Stimulated activated CD4-positive, alpha-beta T cell treated with anti-CD3 and anti-CD28 coated beads, Interleukin-4, amount 100 ng/mL, for 24 hours (primary cell): ENCODE data around the gene PSMD3.
A peak's percentile ranks its signal among the peaks of the same experiment; 100 is the strongest.
"Not testable (repeated sequence)": the region's sequence is repeated elsewhere in the genome, so short reads cannot be mapped to it uniquely, and the experiment has no call there.

Experiments
- DNase-seq: peaks from one replicate; pipeline ENCODE4 v3.0.0-alpha.2; 2020

PSMD3 gene

DNA sequence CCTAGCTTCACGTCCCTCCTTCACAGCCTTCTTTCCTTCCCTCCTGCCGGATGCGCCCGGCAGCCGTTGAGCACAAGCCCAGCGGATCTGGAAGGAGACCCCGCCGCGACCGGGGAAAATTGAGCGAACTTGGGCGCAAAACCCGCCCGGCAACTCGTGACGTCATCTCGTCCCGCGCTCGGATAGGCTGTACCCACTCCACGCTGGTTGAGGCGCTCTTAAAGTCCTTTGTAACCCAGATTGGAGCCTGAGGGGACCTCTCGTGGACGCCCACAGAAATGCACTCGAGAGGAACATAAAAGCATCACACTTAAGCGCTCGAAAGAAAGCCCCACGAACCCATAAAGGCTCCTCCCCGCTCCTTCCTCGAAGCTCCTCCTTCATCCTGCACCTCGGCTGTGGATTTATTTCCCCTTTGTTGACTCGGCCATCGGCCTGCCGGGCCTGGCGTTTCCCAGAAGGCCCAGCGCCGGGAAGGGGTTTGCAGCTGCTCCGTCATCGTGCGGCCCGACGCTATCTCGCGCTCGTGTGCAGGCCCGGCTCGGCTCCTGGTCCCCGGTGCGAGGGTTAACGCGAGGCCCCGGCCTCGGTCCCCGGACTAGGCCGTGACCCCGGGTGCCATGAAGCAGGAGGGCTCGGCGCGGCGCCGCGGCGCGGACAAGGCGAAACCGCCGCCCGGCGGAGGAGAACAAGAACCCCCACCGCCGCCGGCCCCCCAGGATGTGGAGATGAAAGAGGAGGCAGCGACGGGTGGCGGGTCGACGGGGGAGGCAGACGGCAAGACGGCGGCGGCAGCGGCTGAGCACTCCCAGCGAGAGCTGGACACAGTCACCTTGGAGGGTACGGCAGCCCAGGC, at the start of gene PSMD3:
Gene PSMD3, plus strand, starts transcription at position 457 of the 856 bp plus-strand sequence. Its CDS starts 164 bp downstream, at position 621.
- peak; percentile 98 for DNase-seq

GRCh38 chr17:39933912-39934311, 46.7 kb upstream of the PSMD3 start:
- no peak for DNase-seq

GRCh38 chr17:39934324-39934723, 46.3 kb upstream of the PSMD3 start:
- DNase-seq: no peak

DNA sequence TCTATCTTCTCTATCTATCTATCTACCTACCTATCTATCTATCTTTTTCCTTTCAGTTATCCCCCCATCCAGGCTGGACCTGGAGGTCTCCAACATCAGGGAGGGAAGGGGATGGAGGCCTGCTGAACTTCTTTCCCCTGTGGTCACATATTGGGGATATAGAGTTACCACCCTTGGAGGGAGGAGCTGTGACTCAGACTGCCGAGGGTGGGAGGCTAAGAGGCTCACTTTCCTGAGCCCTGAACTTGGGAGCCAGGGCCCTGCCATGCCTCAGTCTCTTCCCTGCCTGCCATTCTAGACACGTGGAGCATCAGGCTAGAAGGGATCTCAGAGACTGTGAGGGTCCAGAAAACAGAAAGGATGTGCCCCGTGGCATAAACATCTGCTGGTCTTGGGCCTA, 44.7 kb upstream of the PSMD3 start:
- no peak for DNase-seq

DNA sequence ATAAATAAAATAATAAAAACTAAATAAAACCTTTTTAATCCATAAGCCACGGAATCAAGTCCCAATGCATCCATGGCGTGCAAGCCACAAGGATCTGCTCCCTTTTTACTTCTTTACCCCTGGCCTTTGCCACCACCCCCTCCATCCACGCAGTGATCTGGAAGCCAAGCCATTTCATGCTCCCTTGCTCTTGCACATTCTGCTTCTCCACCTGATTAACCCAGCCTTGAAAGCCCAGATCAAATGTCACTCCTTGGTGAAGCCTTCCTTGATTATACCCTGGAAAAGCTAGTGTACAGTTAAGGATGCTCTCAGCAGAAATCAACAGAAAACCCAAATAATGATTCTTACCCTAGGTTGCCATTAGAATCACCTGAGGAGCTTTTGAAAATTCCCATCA, 43.2 kb upstream of the PSMD3 start:
- DNase-seq: no peak

DNA sequence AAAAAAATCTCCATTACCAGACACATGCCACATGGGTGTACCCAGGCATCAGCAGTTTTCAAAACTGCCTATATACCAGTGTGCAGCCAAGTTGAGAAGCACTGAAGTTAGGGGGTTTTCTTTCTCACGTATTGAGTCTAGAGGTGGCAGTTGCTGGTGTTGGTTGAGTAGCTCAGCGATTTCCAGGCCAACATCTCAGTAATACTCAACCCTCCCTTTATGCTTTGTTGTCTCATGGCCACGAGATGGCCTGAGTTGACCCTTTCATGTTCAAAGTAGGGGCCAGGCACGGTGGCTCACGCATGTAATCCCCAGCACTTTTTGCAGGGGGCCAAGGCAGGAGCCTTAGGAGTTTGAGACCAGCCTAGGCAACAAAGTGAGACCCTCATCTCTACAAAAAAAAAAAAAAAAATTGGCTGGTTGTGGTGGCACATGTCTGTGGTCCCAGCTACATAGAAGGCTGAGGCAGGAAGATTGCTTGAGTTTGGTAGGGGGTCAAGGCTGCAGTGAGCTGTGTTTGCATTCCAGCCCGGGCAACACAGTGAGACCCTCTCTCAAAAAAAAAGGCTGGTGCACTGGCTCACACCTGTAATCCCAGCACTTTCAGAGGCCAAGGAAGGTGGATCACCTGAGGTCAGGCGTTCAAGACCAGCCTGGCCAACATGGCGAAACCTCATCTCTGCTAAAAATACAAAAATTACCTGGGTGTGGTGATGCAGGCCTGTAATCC, 42.3 kb upstream of the PSMD3 start:
- no peak for DNase-seq

GRCh38 chr17:39939106-39939505, 41.5 kb upstream of the PSMD3 start:
- DNase-seq: no peak

DNA sequence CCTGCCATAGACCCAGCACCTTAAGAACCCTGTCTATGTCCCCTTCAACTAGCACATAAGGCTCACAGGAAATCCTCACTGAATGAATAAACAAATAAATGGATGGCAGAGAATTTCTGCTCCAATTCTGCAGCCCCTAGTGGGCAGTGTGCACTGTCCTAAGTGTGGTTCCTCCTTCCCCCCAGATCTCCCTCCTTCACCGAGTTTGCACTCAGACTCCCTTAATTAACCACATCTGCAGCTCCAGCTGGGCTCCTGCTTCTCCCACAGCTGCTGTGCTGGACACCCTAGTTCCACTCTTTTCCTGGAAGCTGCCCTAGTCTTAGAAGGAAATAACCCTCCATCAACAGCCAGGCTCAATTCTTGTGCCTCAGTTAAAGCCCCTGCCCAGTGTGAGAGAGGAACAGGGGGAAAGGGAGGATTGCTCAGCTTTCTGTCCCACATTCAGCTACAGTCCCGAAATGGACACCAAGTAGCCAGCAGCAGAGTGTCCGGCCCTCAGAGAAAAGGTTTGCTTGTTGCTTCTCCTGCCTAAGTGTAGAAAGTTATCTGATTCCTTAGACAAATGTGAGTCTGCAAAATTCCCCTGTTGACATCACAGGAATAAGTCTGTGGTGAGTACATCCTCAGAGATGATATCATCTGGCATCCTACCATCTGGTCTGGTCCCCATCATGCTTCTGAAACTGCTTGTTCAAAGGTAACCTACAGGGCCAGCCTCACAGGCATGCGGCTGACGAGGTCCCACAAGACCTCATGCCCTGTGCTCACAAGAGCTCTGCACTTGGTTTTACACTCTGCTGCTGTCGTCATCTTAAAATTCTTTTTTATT, 40.8 kb upstream of the PSMD3 start:
- peak; percentile 46 for DNase-seq

- no peak for DNase-seq
Observed at GRCh38 chr17:39943702-39944392, 36.8 kb upstream of the PSMD3 start.

DNA sequence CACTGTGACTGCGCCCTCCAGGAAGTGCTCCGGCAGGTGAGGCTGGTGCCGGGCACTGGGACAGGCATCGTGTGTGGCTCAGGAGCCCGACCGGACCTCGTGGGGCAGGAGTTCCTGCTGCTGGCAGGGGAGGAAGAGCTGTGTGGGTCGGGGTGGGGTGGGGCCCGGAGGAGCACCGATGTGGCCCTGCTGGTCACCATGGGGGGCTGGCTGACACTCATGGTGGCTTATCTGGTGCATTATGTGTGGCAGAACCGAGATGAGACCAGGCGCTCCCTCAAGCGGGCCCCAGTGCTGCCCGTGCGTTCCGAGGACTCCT, 36.3 kb upstream of the PSMD3 start:
- DNase-seq: no peak

GRCh38 chr17:39946551-39947330, 33.9 kb upstream of the PSMD3 start:
- no peak for DNase-seq

DNA sequence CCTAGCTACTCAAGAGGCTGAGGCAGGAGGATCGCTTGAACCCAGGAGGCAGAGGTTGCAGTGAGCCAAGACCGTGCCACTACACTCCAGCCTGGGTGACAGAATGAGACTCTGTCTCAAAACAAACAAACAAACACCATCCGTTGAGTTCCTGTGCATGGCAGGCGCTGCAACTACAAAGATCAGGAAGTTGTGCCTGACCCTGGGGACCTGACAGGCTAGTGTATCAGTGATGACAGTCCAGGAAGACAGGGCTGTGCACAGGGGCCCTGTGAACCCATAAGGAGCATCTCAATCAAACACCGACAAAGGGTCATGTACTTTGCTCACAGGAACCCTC, 32.1 kb upstream of the PSMD3 start:
- DNase-seq: not testable (repeated sequence)

GRCh38 chr17:39949028-39949427, 31.6 kb upstream of the PSMD3 start:
- DNase-seq: no peak

DNA sequence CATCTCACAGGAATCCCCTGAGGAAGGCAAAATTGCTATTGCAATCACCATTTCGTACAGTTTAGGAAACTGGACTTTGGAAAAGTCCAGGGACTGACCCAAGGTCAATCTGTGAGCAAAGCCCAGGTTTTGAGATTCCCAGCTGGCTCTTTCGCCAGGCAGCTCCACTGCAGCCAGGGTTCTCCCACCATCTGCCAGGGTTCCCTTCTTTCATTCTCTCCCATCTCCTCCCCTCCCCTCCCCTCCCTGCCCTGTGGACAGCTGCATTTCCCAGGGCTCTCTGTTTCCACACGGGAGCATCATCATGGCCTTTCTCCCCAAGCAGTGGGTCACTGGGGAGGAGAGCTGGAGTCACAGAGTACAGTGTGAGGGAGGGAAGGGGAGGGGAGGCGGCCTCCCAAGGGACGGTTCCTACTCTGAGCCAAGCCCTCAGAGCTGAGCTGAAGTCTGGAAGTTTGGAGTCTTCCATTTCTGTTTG, 29.7 kb upstream of the PSMD3 start:
- no peak for DNase-seq

DNA sequence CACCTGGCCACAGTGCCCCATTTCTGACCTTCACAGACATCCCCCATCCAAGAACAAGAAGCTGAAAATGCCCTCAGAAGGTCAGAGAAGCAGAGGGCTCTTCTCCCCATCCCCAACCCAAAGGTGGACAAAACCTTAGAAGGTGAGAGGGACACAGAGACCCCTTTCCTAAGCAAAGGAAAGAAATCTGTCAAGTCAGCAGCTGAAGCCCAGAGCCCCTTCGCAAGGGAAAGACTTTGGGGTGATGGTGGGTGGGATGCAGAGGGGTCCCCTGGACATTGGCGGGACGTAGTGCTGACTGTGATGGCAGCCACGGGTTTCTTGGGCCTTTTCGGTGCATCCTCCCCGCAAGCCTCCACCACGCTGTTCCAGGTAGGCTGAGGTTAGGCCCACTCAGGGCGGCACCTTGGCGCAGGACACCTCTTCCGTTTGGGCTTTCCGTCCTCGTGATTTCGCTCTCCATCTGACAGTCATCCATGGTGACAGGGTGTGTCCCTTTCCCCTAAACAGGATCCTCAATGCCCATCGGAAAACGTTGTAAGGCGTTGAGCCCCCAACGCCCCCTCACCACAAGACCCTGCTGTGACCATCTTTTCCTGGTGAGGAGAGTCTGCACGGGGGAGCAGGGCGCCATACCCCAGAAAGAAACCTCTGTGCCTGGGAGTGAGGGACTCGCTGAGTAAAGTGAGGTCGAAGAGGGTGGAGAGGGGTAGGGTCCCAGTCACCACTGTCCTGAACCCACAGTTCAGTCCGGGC, 28.5 kb upstream of the PSMD3 start:
- no peak for DNase-seq

- peak; percentile 87 for DNase-seq
Observed at GRCh38 chr17:39952680-39953470, 27.7 kb upstream of the PSMD3 start.

GRCh38 chr17:39953471-39953888, 27.1 kb upstream of the PSMD3 start:
- no peak for DNase-seq

GRCh38 chr17:39954876-39955275, 25.7 kb upstream of the PSMD3 start:
- no peak for DNase-seq

- no peak for DNase-seq
Observed at GRCh38 chr17:39955726-39956225, 24.8 kb upstream of the PSMD3 start.

DNA sequence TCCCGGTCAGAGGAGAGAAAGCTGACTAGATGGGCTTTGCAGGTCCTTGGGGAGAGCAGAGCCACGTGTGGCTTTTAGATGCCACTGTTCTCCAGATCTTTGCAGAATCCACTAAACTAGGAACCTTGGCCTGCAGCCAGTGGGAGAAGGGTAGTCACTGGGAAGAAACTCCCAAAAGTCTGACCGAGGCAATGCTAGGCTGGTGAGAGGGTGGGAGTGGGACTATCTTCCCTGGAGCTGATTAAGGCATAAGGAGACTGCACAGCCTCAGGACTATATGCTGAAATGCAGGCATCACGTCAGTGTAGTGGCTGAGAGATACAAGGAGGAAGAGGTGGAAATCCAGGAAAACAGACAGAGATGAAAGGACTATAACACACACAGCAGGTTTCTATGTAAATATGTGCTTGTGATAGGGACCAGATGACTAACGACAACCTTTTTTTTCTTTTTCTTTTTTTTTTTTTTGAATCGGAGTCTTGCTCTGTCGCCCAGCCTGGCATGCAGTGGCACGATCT, 20.0 kb upstream of the PSMD3 start:
- DNase-seq: no peak
